NCI-H510A (cell line): ENCODE measurements around the gene MAP3K20.
A peak's percentile ranks its signal among the peaks of the same experiment; 100 is the strongest.

ENCODE experiments used
- DNase-seq: peaks from one replicate; lab custom pipeline; 2025; lab: John Stamatoyannopoulos, UW

The MAP3K20 gene

DNA sequence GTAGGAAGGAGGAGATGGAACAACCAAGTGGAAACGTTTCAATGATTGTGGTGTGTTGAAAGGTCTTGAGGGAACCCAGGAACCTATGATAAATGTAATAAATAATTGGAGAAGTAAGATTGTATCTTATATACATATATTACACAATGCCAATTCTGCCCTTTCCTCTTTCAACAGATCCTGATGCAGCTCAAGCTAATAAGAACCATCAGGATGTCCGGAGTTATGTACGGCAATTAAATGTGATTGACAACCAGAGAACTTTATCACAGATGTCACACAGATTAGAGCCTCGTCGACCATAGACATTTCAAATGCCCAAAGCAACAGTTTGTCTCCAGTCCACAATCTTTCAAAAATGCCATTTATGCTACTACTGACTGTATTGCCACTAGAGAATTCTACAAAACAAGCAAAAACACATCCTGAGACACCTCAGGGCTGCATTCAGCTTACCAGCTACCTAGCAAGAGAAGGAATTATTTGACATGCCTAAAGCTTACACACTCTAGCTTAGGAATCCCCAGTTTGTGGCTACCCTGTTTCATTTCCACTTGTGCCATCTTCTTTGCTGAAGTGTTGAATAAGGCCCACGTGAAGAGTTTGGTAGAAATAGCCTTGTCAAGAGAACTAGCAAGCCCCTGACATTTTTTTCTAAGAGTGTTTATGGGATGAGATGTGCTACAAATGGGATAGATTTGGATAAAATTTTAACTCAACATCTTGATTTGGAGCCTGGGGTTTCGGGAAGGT, 24.0 kb upstream of the MAP3K20 start:
- DNase-seq = no peak

DNA sequence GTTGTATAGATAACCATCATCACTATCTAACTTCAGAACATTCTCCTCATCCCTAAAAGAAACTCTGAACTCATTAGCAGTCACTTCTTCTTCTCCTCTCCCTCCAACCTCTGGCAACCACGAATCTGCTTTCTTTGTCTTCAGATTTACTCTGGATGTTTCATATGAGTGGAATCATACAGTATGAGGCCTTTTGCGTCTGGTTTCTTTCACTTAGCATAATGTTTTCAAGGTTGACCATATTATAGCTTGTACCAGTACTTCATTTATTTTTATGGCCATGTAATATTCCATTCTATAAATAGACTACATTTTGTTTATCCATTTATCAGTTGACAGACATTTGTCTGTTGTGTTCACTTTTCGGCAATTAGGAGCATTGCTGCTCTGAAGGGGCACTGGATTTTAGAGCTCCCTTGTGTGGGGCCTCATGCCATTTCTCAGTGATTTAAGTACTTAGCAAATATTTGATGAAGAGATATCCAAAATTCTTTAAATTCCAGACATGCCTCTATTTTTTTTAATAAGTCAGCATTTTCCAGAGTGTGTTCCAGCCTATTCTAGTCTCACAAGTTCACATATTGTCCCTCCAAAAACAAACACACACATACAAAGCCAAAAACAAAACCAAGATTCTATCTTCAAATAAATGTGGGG, 22.5 kb upstream of the MAP3K20 start:
- no peak for DNase-seq

DNA sequence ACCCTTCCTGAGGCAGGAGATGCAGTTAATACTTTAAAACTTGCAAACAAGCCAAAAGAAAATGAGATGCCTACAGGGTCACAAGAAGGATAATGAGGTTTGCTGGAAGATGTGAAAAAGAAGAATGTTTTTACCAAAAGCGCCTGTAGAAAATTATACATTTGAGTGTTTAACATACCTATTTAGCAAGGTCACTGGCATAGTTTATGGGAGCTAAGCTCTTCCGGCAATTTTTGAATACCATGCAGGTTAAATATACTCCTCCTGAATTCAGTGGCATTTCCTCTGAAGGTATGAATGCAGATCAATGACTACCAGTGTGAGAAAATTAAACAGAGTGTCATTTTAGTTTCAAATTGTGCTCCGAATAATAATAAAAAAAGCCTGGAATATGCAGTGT, 21.2 kb upstream of the MAP3K20 start:
- no peak for DNase-seq

DNA sequence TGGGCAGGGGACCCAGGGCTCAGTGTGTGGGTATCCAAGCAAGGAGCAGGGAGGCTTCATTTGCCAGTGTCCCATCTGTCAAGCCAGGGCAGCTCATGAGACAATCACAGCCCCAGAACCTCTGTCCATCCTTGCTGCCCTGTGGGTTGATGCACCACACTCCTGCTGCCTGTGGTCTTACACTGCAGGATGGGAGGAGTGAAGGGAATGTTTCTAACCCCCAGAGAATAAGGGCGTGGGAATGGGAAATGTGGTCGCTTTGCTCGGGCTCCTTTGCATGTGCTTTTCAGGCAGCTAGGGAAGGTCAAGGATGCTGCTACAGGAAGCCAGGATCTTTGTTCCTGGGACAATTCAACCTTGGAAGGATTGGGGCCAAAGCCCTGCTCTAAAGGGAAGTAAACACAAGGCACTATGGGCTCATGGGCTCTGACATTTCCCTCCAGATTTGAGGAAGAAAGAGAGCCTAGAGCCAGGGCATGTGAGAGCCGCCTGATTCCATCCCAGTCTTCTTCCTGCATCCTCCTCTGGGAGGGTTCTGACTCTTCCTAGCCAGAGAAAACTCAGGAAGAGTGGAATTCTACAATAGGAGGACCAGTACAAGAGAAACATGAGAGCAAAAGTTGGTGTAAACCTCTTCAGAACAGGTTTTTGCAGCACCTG, 18.8 kb upstream of the MAP3K20 start:
- DNase-seq = no peak

DNA sequence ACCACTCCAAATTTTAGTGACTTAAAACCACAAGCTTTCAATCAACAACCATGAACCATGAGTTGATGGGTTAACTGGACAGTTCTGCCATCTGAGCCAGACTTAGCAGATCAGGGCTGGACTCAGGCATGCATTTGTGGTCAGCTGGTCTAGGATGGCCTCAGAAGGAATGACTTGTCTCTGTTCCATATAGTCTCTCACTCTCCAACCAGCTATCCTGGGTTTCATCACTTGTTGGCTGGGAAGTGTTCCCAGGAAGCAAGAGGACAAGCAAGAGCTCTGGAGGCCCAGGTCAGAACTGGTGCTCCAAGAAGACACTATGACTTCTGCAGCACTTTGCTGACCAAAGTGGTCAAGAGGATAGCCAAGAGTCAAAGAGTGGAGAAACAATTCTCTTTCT, 17.5 kb upstream of the MAP3K20 start:
- no peak for DNase-seq

DNA sequence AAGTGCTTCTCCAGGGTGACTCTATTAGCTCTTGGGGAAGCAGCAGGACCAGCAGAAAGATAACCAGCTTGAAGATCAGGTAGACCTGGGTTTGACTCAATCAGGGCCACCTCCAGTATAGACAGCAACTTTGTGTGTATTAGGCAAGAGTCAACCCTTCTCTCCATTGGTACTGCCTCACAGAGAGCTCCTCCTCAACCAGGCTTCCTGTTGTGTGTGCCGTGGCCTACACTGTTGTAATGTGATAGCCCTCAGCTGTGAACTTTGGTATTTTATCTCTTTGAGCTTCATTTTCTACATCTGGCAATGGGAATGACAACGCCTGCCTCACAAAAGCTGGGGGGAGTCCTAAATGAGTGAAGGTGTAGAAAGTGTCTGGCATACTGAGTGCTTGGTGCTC, 17.0 kb upstream of the MAP3K20 start:
- DNase-seq = no peak

DNA sequence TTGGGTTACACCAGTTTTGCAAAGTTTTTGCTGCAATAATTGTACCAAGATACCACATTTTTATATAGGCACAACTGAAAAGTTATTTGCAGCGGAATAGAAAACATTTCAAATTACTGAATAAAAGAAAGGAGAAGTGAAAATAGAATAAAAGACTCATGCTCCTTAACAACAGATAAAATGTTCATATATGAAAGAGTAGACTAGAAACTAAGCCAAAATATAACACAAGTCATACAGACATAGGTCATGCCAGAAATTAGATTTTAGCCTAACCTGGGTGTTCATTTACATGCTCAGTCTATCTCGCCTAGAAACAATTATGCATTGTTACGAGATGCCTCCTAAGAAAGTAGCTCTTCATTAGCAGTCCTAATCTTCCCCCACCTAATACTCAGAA, 16.4 kb upstream of the MAP3K20 start:
- no peak for DNase-seq

DNA sequence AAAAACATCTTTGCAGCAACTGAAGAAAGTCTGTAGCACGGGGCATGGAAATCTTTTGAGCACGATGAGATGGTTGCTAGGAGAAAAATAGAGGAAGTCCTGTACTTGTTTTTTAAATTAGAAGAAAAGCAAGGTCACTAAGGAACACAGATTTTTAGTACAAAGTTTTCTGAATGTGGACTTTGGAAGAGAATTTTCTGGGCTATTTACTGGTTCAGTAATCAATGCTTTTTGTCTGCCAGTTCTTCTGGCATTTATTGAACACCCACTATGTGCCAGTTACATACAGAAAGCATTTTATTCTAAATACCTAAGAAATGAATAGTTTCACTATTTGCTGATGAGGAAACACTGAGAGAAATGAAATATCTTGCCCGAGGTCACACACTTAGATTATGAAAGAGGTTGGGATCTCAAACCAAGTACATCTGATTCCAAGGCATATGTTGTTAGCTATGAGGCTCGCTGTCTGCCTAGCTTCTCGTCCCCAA, 15.6 kb upstream of the MAP3K20 start:
- no peak for DNase-seq

DNA sequence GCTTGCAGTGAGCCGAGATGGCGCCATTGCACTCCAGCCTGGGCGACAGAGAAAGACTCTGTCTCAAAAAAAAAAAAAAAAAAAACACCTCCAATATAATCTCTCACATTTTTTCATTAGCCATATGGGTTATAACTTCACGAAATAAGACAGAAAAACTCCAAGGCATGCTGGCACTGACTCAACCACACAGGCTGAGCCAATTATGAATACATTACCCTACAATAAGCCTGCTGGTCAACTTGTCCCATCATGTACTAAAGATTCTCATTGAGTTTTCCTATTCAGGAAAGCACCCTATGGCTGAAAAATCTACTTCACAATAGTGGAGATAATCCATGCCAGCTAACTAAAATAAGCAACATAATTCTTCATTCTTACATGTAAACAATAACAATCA, 12.8 kb upstream of the MAP3K20 start:
- DNase-seq = no peak

DNA sequence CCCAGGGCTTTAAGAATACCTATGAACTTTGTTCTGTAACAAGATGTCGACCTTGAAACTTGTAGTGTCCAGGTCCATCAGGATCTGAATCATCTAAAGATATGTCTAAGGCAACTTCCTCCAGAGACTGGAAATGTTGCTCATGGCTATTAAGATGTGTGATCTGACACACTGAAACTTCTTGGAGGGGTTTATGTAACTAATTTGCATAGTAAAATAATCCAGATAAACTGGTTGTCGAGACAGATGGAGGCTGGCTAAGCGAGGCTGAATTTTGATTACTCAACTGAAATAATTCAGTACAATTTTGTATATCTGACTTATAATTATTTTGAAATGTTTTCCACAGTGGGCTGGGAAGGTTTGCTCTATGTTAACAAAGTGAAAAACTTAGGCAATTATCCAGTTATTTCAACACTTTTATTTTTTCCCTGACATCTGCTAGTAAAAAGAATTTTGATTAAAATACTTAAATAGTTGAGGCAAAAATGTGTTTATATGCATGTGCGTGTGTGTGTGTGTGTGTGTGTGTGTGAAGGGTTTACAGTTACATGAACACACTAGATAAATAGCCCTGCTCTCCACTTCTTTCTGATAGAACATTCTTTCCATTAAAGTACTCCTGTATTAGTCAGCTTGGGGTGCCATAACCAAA, 11.4 kb upstream of the MAP3K20 start:
- no peak for DNase-seq

DNA sequence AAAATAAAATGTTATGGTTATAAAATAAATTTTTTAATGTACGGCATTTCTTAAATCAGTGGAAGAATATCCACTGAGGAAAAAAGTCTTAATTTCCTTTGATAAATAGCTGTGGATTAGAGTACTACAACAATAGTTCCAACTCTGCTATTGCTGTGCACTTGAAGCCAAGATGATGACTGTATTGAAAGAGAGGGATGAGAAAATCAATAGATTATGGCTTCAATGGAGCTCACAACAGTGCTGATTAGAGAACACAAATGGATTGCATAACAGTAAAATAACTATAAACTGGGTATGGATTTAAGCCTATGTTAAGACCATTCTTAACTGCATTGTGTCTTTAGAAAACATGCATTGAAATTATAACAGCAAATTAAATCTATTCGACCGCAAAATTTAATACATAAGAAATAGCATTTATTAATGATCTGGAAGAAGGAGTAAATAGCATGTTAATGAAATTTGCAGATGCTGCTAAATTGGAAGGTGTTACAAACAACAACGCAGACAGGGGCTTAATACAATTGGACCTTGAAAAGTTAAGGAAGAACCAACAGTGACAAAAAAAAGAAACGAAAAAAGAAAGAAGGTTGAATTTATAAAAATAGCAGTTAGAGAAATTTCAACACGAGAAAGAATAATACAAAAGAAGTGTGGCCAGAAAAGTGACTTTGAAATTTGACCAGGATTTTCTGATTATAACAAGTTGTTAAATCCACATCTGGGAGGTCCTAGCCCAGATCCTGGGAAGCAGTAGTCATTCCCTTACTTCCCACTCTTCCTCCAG, 8.6 kb upstream of the MAP3K20 start:
- DNase-seq = no peak

DNA sequence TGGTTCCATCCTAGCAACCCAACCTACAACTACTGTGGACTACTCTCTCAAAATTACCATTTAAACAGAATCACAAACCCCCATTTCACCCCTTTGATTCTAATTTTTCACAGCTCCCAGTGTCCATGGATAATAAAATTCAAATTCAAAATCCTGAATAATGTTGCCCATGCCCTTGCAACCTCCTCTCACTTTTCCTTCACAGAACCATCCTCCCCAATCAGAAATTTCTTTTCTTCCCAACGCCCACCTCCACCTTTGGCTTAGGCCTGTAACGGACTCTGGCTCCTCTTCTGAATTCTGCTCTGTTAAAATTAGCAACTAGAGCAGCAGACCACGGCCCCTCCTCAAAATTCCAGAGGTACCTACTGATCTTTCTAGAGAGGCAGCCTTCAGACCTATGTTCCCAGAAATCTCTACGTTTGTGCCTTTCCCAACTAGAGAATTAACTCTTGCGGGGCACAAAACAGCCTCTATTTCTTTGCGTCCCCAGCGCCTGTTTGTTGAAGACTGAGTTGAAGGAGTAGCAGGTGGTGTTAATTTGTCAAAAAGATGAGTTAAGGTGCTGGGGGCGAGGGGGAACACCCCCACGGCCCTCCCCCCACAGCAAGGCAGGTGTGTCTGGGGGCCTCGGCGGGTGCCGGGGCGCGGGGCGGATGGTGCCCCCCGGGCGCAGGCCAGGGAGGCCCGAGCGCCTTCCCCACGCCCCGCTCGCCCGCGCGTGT, 428 bp upstream of the MAP3K20 start:
- no peak for DNase-seq

DNA sequence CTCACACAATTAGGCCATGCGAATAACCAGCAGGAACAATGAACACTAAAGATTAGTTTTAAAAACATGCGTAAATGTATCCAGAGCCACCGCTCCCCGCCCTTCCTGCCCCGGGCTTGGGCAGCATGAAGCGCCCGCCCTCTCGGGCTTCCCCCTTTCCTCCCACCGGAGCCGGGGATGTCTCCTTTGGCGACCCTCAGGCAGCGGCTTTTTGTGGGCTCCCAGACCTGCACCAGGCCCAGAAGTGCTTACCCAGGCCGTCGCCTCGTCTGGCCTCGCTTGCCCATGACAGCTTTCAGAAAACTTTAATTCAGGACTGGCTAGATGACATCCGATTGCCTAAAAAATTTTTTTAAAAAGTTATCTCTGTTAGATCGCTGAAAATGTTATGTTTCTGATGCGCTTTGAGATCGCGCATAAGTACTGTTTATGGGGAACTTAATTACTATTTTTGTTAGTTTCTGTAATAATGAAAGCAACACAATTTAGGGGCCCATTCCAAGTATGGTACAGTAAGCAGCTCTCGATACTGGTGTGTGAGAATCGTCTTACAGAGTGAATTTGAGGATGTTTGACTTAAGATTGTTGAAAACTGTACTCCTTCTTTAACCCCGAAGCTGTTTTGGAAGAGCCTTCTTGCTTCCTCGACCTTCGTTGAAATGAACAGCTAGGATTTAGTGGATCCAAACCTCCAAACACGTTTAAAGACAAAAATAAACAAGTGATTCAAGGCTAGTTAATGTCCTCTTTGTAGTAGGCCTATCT, 1.1 kb downstream of the MAP3K20 start:
- peak; percentile 46 for DNase-seq

DNA sequence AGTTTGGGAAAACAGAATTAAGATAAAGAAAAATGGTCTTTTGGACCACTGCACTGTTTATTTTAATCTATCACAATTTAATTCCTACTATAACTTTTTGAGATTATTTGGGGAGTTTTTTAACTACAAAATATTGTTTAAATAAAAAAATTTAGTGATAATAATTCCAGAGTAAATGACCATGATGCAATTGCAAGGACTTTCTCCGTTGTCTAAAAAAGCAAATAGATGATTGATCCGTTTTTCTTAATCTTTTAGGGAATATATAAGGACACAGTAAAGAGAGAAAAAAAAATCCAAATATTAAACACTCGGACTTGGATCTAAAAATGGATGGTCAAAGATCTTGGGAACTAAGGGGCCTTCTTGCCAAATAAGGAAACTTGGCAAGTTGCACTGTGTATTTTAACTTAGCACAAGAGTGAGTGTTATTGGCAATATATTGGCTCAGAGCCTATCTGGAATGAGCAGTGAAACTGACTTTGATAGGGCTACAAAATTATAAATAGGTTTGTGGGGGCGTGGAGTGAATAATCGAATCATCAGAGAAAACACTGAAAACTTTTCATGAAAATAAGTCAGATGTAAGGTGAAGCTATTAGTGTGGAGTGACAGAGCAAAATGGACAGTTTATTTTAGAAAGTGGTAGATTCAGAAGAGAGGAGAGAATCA, 2.0 kb downstream of the MAP3K20 start:
- no peak for DNase-seq

DNA sequence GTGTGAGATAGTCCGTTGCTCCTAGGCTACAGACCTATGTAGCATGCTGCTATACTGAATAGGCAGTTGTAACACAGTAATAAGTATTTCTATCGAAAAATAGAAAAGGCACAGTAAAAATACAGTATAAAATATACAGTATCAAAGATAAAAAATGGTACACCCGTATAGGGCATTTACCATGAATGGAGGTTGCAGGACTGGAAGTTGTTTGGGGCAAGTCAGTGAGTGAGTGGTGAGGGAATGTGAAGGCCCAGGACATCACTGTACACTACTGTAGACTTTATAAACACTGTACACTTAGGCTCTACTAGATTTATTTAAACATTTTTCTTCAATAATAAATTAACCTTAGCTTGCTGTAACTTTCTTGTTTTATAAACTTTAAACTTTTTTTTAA, 3.5 kb downstream of the MAP3K20 start:
- DNase-seq = no peak

DNA sequence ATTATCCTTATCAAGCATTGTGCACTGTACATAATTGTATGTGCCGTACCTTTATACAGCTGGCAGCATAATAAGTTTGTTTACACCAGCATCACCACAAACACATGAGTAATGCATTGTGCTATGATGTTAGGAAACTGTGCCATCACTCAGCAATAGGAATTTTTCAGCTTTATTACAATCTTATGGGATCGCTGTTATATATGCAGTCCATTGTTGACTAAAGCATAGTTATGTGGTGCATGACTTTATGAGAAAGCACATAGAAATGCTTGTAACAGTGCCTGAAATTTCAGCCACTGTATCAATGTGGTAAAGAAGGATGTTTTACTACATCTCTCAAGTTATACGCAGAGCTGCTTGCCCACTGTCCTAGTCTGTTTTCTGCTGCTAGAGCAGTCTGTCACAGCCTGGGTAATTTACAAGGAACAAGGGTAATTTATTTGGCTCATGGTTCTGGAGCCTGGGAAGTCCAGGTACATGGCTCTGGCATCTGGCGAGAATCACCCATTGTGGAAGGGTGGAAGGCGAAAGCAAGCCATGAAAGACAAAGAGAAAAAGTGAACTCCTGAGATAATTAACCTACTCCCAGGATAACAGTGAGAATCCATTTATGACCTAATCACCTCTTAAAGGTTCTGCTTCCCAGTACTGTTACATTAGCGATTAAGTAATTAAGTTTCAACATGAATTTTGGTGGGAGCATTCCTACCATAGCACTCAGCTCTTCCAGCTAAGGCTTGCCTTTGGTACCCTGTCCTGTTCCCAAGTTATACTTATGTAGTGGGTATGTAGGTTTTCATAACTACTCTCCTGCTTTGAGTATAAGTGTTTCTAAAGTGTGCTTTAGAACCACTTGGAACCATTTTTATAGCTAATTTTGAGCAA, 4.6 kb downstream of the MAP3K20 start:
- DNase-seq = no peak

DNA sequence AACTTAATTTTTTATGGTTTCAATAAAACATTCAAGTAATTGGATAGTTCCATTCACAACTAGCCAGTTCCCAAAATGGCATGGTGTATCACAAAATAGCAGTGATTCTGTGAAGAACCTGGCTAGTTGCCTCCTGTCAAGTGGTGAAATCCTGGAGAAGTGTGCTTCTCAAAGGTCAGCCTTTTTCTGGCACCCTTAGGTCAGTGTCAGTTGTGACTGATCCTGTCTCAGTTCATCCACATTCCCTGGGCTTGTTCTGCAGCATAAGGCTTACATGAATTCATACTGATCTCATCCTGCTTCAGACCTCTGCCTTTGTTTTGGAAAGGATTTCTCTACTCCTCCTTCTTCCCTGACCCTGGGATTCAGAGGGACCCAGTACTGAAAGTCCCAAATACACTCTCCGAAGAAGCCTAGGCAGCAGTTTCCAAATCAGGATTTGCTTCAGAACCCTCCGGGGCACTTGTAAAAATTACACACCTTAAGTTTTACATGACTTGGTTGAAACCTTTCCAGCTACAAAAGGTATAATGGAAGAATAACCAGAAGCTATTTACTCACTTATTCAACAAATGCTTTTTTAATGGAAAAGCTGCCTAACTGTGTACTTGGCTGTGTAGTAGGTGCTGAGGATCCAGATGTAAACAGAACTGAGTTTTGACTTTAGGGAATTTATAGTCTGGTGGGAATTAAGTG, 11.0 kb downstream of the MAP3K20 start:
- DNase-seq = no peak

DNA sequence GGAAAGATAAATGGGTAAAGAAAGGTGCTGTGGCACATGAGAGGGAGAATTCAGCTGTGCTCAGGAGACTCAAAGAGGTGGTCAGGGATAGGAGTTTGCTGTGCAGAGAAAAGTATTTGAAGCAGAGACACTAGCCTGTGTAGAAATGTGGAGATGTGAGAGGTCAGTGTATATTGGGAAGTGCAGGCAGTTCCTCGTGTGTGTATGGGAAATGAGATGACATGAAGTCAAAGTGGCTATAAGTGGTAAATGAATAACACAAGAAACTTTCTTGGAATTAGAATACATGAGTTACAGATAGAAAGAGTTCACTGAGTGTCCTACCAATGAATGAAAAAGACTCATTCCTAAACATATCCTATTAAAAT, 11.6 kb downstream of the MAP3K20 start:
- DNase-seq = no peak
